HG02973 (cell line): ENCODE data around the gene GBP4.
"Not testable (repeated sequence)": the region's sequence is repeated elsewhere in the genome, so short reads cannot be mapped to it uniquely, and the experiment has no call there.

Experiments
- ATAC-seq: cut with Tn5 transposase; IDR thresholded peaks from one replicate; pipeline ENCODE4 v1.9.1; 2021; ENCODE audit warnings: moderate library complexity; ENCODE audit not compliant: unreplicated experiment

The GBP4 gene

GRCh38 chr1:89198491-89199072, at the start of gene GBP4:
GBP4 (minus strand) TSS chr1:89198942; CDS start chr1:89198834, 108 bp downstream.
- peak; percentile 64 for ATAC-seq

- no peak for ATAC-seq
These were observed 44.3 kb upstream of the GBP4 start for GRCh38 chr1:89243046-89243445.

GRCh38 chr1:89221341-89221740, 22.6 kb upstream of the GBP4 start:
- ATAC-seq, result no peak

- not testable (repeated sequence) for ATAC-seq
These were observed 21.1 kb upstream of the GBP4 start for GRCh38 chr1:89219851-89220250.

- not testable (repeated sequence) for ATAC-seq
These were observed 20.2 kb upstream of the GBP4 start for GRCh38 chr1:89218941-89219340.

GRCh38 chr1:89213347-89213746, 14.6 kb upstream of the GBP4 start:
- no peak for ATAC-seq

GRCh38 chr1:89211035-89211634, 12.4 kb upstream of the GBP4 start:
- no peak for ATAC-seq

- ATAC-seq, result no peak
These were observed 7.6 kb upstream of the GBP4 start for GRCh38 chr1:89206373-89206772.

GRCh38 chr1:89203166-89203565, 4.4 kb upstream of the GBP4 start:
- no peak for ATAC-seq

- ATAC-seq, result peak; percentile 59
These were observed 2.5 kb upstream of the GBP4 start for GRCh38 chr1:89201106-89201794.

GRCh38 chr1:89200663-89201062, 1.9 kb upstream of the GBP4 start:
- no peak for ATAC-seq

GRCh38 chr1:89199525-89200031, 836 bp upstream of the GBP4 start:
- ATAC-seq, result no peak

GRCh38 chr1:89198081-89198480, 661 bp downstream of the GBP4 start:
- no peak for ATAC-seq

- ATAC-seq, result no peak
These were observed 3.3 kb downstream of the GBP4 start for GRCh38 chr1:89195476-89195875.

- ATAC-seq, result no peak
These were observed 7.4 kb downstream of the GBP4 start for GRCh38 chr1:89191314-89191713.

- ATAC-seq, result no peak
These were observed 8.7 kb downstream of the GBP4 start for GRCh38 chr1:89190017-89190416.

- ATAC-seq, result no peak
These were observed 19.4 kb downstream of the GBP4 start for GRCh38 chr1:89179343-89179742.

GRCh38 chr1:89176971-89177370, 21.8 kb downstream of the GBP4 start:
- no peak for ATAC-seq

GRCh38 chr1:89175601-89176256, 23.0 kb downstream of the GBP4 start, which contains the start of gene GBP7:
GBP7 (minus strand) TSS chr1:89176003; CDS start chr1:89171935, 4,068 bp downstream.
- ATAC-seq, result no peak

GRCh38 chr1:89174491-89174890, 24.3 kb downstream of the GBP4 start:
- no peak for ATAC-seq

- no peak for ATAC-seq
These were observed 26.1 kb downstream of the GBP4 start for GRCh38 chr1:89172468-89173143.
